CD4-positive, alpha-beta T cell treated with Interleukin-17A for 4 hours (primary cell): ENCODE results near the gene PTRHD1.
"Not testable (repeated sequence)": the region's sequence is repeated elsewhere in the genome, so short reads cannot be mapped to it uniquely, and the experiment has no call there.

Experiments
- DNase-seq: peaks from one replicate; pipeline ENCODE4 v3.0.0-alpha.2; 2020; ENCODE audit warnings: mixed read lengths

The PTRHD1 gene, protein sequence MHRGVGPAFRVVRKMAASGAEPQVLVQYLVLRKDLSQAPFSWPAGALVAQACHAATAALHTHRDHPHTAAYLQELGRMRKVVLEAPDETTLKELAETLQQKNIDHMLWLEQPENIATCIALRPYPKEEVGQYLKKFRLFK

DNA sequence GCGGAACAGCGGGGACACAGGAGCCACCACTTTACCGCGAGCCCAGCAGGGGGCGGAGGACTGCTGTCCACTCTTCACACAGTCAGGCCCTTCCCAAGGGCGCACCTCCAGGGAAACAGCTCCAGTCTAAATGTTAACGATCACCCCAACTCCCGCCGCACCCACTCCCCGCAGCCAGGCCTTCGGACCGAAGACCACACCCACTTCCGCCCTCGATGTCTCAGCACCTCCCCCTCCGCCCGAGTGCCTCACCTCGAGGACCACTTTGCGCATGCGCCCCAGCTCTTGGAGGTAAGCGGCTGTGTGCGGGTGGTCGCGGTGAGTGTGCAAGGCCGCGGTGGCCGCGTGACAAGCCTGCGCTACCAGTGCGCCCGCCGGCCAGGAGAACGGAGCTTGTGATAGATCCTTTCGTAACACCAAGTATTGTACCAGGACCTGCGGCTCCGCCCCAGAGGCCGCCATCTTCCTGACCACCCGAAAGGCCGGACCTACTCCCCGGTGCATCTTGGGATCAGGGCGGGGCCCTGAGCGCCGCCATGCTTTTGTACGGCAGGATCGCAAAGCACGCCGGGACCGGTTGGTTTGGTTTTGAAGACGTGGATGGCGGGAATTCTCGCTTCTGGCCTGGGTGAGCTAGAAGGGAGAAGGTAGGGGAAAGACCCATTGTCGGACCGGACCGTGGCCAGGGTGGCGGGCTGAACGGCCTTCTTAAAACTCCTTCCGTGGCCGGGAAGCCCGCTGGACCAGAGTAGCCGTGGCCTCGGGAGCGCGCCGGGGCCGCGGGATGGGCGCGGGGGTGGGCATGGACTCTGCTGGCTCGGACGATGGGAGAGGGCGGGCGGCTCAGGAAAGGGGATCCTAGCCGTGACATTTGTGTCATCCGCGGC lies at the start of gene PTRHD1, which contains the start of gene CENPO:
Gene PTRHD1, minus strand, starts transcription at position 518 of the 887 bp plus-strand sequence. Its CDS starts 14 bp downstream, at position 504.
Gene CENPO, plus strand, starts transcription at position 552 of the 887 bp plus-strand sequence. CDS start 495 bp downstream, outside the sequence.
- peak; percentile 96 for DNase-seq

DNA sequence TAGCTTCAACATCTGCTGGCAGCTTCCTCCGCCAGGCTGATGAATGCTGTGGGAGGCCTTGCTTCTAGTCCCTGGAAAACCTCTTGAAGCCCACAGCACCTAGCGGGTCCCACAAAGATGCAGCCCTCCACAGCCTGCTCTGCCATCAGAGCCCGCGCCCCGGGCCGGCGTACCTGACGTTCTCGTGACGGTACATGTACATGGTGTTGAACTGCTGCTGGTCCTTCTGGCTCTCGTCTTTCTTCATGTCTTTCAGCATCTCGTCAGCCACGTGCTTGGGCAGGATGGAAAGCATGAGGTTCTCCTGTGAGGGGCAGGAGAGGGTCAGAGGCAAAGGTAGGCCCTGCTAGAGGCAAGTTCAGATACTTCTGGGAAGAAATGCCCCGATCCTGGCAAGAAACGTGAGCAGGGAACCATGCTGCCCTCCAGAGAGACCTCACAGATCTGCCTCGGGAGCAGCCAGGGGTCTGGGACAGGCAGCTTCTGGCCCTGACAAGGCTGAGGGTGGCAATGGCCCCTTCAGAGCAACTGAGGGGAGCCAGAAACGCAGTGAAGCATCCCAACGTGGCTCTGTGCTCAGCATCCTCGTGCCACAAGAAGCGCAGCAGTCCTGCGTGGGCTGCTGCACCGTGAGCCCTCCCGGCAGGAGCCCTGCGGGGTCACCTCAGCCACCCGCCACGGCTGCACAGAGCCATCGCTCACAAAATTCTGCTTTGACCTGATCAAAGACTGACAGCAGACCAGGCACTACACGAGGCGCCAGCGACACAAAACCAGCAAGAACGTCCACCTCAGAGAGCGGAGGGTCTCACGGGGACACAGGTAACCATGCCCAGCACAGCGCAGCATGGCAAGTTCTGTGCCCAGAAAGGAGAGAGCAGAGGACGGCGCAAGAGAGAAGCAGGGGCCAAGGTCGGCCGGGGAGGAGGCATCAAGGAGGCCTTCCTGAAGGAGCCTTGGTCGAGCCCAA lies 49.2 kb upstream of the PTRHD1 start:
- DNase-seq = no peak

DNA sequence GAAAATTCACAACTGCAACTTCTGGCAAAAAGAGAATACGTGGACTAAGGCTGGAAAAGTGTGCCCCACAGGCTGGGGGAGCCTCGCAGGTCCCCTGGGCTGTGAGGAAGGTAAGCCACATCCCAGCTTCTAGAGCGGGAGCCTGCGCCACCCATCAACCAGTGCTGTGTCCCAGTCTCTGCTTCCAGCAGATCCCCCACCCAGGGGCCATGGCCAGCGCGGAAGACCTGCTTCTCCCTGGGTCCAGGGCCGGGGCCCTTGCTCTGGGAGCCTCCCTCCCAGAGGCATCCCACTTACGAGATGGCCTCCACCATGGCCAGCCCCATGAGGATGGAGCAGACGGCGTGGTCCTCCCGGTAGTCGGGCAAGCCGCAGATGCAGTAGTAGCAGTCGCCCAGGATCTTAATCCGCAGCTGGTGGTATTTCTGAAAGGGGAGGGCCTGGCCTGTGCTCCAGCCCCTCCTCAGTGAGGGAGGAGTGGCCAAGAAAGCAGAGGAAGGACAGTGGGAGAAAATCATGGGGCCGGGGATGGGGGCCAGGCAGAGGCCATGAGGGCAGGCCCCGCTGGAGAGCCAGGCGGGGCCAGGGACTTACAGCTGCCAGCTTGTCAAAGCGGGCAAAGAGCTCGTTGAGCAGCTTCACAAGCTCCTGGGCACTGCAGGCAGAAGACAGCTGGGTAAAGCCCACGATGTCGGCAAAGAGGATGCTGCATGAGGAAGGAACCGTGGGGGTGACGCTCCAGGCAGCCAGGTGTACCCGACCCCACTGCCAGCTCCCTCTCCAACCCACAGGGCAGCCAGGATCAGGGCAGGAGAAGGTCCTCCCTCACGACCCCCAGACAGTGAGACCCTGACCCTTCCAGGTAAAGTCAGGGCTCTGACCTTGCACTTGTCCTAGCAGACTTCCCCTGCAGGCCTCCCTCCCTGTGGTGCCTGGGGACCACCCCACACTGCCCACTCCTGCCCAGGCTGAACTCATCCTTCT lies 48.1 kb upstream of the PTRHD1 start:
- no peak for DNase-seq

DNA sequence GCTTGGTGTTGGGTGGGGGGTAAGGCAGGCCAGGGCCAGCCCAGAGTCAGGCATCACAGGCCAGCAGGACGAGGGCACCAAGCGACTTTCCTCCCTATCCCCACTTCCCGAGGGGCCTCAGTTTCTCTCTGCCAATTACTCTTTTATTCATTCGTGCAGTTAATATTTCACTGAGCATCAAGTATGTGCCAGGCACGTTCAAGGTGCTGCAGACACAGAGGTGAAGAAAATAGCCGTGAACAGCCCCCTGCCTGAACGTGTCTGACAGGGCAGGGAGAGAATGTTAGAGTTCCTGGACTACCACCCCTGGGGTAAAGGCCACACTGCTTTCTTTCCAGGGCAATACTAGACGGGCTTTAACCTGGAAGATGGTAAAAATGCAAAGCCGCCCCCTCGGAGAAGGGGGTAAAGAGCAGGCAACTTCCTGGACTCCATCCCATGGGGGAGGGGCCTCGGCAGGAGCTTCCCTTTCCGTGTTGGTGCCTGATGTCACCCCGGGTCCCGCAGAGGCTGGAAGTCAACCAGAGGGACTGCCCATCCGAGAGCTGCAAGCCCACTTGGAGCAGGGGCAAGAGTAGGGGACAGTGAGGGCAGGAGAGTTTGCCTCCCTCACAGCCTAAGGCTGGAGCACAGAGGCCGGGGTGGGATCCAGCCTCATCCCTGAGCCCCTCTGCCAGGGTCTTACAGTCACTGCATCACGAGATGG lies 47.1 kb upstream of the PTRHD1 start:
- DNase-seq = no peak

DNA sequence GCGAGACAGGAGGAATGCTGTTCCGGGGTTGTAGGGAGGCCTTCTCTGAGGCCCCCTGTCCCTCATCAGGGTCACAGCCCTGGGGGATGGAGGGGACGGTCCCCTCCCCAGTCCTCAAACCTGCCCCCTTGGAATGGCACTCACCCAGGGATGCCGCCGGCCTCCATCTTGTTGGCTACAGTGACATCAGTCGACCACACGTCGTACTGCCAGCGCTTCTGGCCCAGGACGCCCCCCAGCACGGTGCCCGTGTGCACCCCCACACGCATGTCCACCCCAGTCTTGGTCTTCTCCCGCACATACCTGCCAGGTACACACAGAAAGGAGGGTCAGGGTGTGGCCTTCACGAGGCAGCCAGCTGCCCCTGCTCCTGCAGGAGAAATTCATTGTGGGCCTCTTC lies 46.5 kb upstream of the PTRHD1 start:
- DNase-seq = no peak

DNA sequence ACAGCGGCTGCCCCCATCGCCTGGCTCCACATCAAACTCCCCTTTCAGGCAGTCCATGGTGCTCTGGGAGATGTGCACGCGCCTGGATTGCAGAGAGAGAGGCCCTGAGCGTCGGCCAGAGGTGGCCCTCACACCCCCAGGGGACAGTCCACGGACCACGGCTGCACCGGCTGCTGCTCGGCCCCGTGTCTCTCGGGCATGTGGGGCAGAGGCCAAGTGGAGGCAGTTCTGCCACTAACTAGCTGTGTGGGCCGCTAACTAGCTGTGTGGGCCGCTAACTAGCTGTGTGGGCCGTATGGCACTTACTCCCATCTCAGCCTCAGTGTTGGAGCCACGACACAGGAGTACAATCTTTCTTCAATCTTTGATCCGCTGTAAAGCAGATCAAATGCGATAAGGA lies 45.4 kb upstream of the PTRHD1 start:
- DNase-seq = no peak

DNA sequence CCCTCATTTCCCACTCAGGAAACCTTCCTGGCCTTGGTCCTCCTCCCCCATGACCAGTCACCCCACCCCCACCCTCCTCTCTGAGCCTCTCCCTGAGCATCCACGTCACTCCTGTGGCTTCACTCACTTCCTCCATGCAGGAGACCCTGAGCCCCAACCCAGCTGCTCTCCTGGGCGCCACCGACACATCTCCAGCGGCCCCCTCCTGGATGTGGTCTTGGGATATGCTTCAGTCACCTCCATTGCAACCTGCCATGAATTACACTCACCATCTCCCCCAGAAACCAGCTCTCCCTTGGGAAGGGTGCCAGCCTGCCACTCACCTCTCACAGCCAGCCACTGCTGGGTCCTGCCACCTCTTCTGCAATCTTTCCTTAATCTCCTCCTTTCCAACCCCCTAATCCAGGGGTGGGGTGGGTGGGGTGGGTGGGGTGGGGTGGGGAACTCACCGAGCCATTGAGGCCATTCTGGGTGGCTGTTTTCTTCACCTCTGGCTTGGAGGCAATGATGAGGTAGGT lies 44.9 kb upstream of the PTRHD1 start:
- DNase-seq = no peak

DNA sequence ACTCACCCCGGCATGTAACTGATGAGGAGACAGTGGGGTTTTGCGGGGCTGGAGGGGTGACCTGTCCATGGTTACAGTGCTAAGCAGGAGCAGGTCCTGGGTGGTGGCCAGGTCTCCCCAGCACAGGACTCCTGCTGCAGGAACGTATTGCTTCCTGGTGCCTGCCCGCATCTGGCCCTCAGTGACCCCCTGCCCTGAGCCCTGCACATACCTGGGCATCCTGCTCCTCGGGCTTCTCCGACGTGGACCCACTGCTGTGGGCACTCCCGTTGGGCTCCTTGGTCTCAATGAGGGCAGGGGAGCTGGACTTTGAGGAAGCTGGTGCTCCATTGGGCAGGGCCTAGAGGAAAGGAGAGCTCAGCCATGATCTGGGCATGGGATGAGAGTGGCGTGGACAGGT lies 43.5 kb upstream of the PTRHD1 start:
- DNase-seq = no peak

DNA sequence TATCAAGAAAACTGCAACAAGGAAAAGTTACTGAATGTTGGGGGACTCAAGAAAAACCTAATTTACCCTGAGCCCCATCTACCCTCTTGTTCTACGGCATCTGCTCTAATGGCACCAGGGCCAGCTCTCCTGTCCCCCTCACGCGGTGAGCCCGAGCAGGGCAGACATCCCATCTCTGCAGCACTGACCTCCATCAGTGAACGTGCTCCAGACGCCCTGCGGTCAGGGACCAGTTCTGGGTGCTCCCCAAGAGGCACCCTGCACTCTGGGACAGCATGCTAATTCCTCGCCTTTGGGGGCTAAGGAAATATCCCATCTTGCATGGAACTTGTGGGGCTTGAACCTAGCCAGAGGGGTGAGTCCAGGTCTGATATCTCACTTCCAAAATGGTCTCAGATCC lies 43.0 kb upstream of the PTRHD1 start:
- no peak for DNase-seq

DNA sequence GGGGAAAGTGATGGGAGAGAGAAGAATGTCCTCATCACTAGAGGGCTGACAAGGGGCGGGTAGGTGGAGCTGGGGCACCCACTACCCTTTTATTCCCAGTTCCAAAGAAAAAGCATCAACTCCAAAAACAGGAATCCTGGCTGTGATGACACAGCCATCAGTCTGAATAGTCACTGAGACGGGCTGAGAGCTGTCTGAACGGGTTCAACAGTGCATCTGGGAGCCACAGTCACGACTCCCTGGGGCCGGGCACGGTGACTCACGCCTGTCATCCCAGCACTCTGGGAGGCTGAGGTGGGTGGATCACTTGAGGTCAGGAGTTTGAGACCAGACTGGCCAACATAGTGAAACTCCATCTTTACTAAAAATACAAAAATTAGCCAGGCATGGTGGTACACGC lies 42.2 kb upstream of the PTRHD1 start:
- DNase-seq = not testable (repeated sequence)

DNA sequence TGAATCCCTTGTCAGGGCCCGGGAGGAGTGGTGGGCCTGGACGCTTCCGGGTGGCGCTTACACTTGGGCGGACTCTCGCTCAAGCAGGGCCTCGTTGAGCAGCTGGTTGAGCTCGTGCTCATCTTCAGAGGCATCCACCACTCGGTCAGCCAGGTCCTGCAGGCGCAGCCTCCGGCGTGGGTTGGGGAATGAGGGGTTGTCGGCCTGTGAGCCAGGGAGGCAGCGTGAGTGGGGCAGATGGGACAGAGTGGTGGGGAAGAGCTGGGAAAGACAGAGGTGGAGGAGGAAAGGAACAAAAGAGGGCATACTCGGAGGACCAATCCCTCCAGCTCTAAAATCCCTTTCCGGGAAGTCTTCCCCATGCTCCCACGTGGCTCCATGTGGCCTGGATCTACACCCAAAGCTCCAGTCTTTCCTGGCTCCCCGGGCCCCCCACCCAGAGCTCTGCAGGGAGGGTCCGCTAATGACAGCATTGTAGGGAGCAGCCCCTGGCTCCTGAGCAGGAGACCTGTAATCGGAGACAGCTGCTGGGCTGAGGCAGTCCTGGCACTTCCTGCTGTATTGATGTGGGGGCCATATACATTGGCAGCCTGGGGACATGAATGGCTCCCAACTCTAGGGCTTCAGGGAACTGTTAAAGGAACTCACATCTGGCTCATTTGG lies 41.7 kb upstream of the PTRHD1 start:
- DNase-seq = no peak

DNA sequence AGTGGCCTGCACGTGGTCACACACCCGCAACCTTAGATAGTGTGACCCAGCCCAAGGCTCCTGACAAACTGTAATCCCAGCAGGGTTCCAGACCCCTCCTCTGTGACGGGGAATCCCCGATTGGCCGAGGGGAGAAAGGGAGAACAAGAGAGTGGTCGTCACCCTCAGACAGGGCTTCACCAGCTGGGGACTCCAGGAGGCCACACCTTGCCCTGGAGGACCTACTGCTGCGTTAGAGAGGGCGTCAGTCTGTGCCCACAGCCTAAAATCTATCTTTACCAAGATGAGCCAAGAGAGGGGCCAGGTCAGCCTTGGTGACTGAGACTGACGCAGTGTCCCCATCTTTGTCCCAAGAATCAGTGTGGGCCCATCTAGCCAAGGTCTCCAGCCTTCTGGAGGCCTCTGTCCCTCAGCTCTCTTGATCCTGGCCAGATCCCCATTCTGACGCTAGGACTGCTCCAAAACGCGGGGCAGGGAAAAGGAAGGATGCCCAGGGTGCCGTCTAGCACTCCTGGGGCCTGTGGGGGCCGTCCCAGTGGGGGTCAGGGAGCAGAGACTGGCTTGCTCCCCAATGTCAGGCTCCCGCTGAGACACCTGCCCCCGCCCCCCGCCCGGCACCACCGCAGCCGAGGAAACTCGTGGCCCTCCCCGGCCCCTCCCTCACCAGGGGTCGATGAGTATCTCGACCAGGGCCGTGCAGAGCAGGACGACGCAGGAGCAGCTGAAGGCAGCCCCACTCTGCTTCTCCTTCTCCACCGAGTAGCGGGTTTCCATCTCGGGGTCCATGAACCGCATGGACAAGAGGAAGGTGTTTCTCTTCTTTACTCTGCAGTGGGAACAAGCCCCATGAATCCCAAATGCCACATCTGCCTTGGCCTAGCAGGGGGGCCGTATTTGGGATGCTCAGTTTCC lies 40.9 kb upstream of the PTRHD1 start:
- DNase-seq = no peak

DNA sequence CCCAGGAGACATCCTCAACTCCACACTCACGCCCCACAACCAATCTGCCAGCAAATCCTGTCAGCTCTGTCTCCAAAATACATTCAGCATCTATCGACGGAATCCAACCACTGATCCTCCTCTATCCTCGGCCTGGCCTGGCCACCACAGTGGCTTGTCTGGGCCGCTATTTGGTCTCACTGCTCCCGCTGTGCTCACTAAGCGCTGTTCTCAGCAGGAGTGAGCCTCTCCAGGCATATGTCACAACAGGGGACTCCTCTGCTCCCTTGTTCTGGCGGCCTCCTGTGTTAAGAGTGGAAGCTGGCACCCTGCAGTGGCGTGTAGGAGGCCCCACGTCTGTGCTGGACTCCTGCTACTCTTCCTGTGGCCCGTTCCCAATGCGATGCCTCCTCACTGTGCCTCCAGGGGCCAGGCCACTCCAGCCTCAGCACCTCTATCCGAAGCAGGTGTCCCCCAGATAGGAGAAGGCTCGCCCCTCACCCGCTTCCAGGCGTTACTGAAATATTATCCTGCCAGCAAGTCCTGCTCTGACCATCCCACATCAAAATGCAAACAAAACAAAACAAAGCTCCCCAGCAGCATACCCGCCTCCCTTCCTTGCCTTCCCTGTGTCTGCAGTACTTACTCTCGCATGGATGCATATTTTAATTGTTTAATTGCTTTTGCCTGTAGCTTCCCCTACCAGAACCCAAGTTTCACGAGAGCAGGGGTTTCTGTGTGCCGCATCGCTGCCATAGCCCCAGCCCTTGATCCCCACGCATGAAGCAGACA lies 39.9 kb upstream of the PTRHD1 start:
- no peak for DNase-seq

DNA sequence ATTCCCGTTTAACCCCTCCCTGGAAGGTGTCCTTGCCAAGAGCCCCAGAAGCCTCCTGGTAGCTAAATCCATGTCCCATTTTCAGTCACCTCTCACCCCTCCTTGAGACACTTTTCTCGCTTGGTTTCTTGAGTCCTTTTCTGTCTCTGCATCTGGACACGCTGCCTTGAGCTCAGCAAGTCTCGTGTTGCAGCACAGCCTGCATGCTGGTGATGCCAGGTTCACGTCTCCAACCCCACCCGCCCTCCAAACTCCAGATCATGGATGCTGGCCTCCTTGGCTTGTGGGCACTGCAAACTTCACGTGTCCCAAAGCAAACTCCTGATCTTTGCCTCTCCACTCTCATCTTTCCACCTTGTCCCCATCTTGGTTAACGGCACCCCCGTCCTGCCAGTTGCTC lies 39.3 kb upstream of the PTRHD1 start:
- DNase-seq = no peak

DNA sequence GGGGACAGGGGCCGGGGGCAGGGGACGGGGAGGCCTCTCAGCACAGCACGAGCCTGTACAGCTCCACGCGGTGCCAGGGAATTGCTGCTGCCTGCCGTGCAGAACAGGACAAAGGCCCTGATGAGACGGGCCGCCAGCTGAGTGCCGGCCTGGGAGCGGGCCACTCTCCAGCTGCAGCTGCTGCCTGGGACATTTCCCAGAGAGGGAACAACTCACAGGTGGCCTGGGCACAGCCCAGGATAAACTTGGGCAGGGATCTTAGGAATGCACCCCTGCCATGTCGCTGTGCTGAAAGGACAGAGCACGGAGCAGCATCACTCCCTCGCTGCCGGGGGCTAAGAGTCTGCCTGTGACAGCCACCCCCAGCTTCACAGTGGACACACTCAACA lies 38.9 kb upstream of the PTRHD1 start:
- no peak for DNase-seq

DNA sequence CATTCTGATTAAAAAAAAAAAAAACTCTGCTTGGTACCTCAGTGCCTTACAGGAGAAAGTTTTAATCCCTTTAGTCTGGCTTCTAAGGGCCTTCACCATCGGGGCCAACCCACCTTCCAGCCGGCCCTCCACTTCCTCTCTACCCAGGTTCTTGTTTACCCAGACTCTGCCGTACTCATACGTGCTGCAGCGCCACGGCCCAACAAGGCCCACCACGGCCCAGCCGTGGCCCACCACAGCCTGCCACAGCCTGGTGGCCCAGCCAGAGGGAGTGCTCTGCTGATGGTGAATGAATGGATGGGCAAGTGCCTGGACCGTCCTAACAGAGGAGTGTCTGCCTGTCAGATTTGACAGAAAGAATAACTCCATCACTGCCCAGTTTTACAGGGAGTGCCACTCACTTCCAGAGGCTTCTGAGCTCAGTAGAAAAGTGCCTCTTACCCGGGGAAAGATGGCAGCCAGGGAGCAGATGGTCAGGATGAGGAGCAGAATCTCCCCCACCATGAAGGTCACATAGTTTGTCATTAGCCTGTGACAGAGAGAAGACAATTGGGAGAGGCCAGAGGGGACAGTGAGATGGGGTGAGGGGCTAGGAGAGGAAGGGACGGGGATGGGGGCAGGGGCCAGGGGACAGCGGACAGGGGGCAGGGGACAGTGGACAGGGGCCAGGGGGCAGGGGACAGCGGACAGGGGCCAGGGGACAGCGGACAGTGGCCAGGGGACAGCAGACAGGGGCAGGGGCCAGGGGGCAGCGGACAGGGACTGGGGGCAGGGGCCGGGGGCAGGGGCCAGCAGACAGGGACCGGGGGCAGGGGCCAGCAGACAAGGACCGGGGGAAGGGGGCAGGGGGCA lies 38.3 kb upstream of the PTRHD1 start:
- DNase-seq = no peak

DNA sequence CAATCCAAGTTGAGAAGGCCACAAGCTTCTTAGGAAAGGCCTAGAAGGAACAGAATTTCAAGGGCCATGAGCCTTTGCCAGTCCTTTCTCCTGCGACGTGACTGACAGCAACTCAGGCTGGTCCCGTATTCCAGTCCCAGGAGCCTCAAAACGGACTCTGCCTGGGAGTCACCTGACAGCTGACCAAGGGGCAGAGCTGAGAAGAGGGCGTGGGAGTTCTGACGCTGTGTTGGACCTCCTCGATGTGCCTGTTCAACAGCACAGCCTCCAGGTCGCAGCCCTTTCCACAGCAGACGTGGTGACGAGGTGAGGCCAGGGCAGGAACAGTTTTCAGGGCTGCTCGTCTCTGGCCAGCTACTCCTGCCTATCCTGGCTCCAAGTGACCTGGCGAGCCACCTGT lies 37.6 kb upstream of the PTRHD1 start:
- no peak for DNase-seq

DNA sequence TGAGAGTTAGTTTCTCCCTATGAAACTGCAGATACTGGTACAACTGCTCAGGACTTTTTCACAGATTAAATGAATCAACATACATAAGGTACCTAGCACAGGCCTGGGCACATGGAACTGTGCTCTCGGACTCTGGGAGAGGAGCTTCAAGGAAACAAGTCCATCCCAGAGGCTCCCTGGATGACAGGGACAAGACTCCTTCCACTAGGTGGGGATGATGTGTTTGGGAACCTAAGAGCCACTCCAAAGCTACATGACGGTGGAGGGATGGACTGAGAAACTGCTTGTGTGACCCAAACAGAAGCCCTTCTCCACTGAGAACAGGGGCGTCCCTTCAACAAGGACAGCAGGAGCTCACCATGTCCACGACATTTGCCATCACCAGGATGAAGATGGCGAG lies 37.2 kb upstream of the PTRHD1 start:
- DNase-seq = no peak
